Neural cell (in vitro differentiated cells): ENCODE results near the gene RAPGEF4.

Experiments
- MXI1 ChIP-seq: fragments of 450-650 bp; conservative IDR thresholded peaks from 2 replicates; pipeline ENCODE4 v1.6.1; 2014; ENCODE audit warnings: antibody characterized with exemption, mild to moderate bottlenecking; ENCODE audit not compliant: poor library complexity, severe bottlenecking
- TF ChIP-seq, protein P1 (sequence below): fragments of 450-650 bp; IDR thresholded peaks from 2 replicates; pipeline ENCODE4 v1.5.1; 2014; ENCODE audit warnings: antibody characterized with exemption, mild to moderate bottlenecking, moderate library complexity; ENCODE audit not compliant: poor library complexity, severe bottlenecking

DNA sequence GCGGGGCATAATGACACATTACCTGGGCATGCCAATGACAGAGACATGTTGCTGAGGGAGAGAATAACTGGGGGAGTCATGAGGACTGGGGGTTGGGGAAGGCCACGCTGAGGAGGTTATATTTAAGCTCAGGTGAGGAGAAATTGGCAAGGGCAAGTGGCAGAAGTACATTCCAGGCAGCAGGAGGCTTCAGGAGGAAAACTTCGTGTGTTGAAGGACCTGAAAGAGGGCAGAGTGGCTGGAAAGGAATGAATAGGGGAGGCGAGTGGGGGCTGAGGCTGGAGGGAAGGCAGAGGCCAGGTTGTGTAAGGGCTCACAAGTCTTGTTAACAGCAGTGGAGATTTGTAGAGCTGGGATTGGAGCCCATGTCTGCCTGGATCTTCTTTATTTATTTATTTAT, 166.3 kb downstream of the RAPGEF4 start:
- TF ChIP-seq, protein P1, sequence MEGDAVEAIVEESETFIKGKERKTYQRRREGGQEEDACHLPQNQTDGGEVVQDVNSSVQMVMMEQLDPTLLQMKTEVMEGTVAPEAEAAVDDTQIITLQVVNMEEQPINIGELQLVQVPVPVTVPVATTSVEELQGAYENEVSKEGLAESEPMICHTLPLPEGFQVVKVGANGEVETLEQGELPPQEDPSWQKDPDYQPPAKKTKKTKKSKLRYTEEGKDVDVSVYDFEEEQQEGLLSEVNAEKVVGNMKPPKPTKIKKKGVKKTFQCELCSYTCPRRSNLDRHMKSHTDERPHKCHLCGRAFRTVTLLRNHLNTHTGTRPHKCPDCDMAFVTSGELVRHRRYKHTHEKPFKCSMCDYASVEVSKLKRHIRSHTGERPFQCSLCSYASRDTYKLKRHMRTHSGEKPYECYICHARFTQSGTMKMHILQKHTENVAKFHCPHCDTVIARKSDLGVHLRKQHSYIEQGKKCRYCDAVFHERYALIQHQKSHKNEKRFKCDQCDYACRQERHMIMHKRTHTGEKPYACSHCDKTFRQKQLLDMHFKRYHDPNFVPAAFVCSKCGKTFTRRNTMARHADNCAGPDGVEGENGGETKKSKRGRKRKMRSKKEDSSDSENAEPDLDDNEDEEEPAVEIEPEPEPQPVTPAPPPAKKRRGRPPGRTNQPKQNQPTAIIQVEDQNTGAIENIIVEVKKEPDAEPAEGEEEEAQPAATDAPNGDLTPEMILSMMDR, result no peak
- no peak for TF ChIP-seq MXI1
